HG03103 (cell line): Measurements from ENCODE around the gene CD226.
"Not testable (repeated sequence)": the region's sequence is repeated elsewhere in the genome, so short reads cannot be mapped to it uniquely, and the experiment has no call there.

Experiments
- ATAC-seq: cut with Tn5 transposase; IDR thresholded peaks from one replicate; pipeline ENCODE4 v1.9.1; 2021; ENCODE audit warnings: low read depth; ENCODE audit not compliant: unreplicated experiment

Gene CD226

GRCh38 chr18:69916412-69916811 is 31.3 kb downstream of the CD226 start:
- ATAC-seq, result no peak

- ATAC-seq, result no peak
Measured at GRCh38 chr18:69908838-69909237, 38.8 kb downstream of the CD226 start.

GRCh38 chr18:69906765-69907164 is 40.9 kb downstream of the CD226 start:
- no peak for ATAC-seq

GRCh38 chr18:69900941-69901340 is 46.7 kb downstream of the CD226 start:
- ATAC-seq, result no peak

GRCh38 chr18:69899154-69899923 is 48.3 kb downstream of the CD226 start:
- not testable (repeated sequence) for ATAC-seq

- peak; percentile 52 for ATAC-seq
Measured at GRCh38 chr18:69898241-69898861, 49.3 kb downstream of the CD226 start.

- ATAC-seq, result no peak
Measured at GRCh38 chr18:69897397-69898108, 50.1 kb downstream of the CD226 start.

GRCh38 chr18:69895066-69896047 is 52.3 kb downstream of the CD226 start:
- no peak for ATAC-seq

GRCh38 chr18:69894467-69894866 is 53.2 kb downstream of the CD226 start:
- no peak for ATAC-seq

GRCh38 chr18:69890558-69890957 is 57.1 kb downstream of the CD226 start:
- ATAC-seq, result no peak

- no peak for ATAC-seq
Measured at GRCh38 chr18:69889009-69889408, 58.7 kb downstream of the CD226 start.

GRCh38 chr18:69887256-69887655 is 60.4 kb downstream of the CD226 start:
- no peak for ATAC-seq

- ATAC-seq, result peak; percentile 59
Measured at GRCh38 chr18:69885841-69886531, 61.7 kb downstream of the CD226 start.

GRCh38 chr18:69885355-69885754 is 62.3 kb downstream of the CD226 start:
- no peak for ATAC-seq

- ATAC-seq, result no peak
Measured at GRCh38 chr18:69883781-69884180, 63.9 kb downstream of the CD226 start.

GRCh38 chr18:69882965-69883668 is 64.6 kb downstream of the CD226 start:
- peak; percentile 49 for ATAC-seq

GRCh38 chr18:69880083-69880482 is 67.6 kb downstream of the CD226 start:
- no peak for ATAC-seq

GRCh38 chr18:69879051-69879450 is 68.6 kb downstream of the CD226 start:
- not testable (repeated sequence) for ATAC-seq
